C4-2B (cell line): ENCODE results near the gene PAXX.
A peak's percentile ranks its signal among the peaks of the same experiment; 100 is the strongest.

Experiments
- H3K27ac ChIP-seq: fragments of 450-650 bp; 2 replicates; pipeline ENCODE4 v1.5.1; 2017
- CTCF ChIP-seq: fragments of 450-650 bp; conservative IDR thresholded peaks from 2 replicates; pipeline ENCODE4 v1.5.1; 2017; ENCODE audit warnings: mild to moderate bottlenecking
- ZFX ChIP-seq: fragments of 450-650 bp; IDR thresholded peaks from 2 replicates; pipeline ENCODE4 v1.6.1; 2017

Gene PAXX

GRCh38 chr9:136956604-136957003 is 35.6 kb upstream of the PAXX start:
- TF ChIP-seq ZFX (no peak), CTCF (no peak)

GRCh38 chr9:136957461-136957860 is 34.8 kb upstream of the PAXX start:
- H3K27ac ChIP-seq = no peak overlapping the region
- TF ChIP-seq CTCF (no peak), ZFX (no peak)

More at GRCh38 chr9:136956604-136957003, 35.6 kb upstream of the PAXX start:
- no peak overlapping the region for H3K27ac ChIP-seq

- no peak overlapping the region for H3K27ac ChIP-seq
- TF ChIP-seq CTCF = no peak
- no peak for TF ChIP-seq ZFX
These were observed 34.3 kb upstream of the PAXX start for GRCh38 chr9:136957901-136958300.

- H3K27ac ChIP-seq = no peak overlapping the region
- no peak for TF ChIP-seq CTCF
- TF ChIP-seq ZFX = no peak
These were observed 33.7 kb upstream of the PAXX start for GRCh38 chr9:136958473-136958872.

GRCh38 chr9:136958898-136959850 is 33.0 kb upstream of the PAXX start:
- no peak overlapping the region for H3K27ac ChIP-seq
- no peak for TF ChIP-seq CTCF
- TF ChIP-seq ZFX = no peak

- no peak overlapping the region for H3K27ac ChIP-seq
- no peak for TF ChIP-seq ZFX
- no peak for TF ChIP-seq CTCF
These were observed 31.8 kb upstream of the PAXX start for GRCh38 chr9:136960212-136960937.

- TF ChIP-seq ZFX = no peak
- no peak for TF ChIP-seq CTCF
- peak overlapping the region; percentile 20 for H3K27ac ChIP-seq
These were observed 31.3 kb upstream of the PAXX start for GRCh38 chr9:136960938-136961275.
